ENCODE data around the gene BARX2. TPM values are rescaled to one million over a fixed set of nuclear protein-coding genes. Genes with fewer than 3 reads are reported as not detected.

Gene BARX2
- total RNA-seq, 4 donors from 2014 or later: 11.1 to 31.8 (median 23.2) TPM

- 68% methylated on average over 5 of the region's 5 CpGs for WGBS
- H3K4me1 ChIP-seq: peaks cover 14% of the 10 kb centered on the region
- peaks cover 9% of the 10 kb centered on the region for H3K27me3 ChIP-seq
- TF ChIP-seq EP300 (IDR thresholded peaks at IDR 0.05): no peak
- TF ChIP-seq CTCF (IDR thresholded peaks at IDR 0.05): no peak
- TF ChIP-seq POLR2AphosphoS5 (IDR thresholded peaks at IDR 0.05): no peak
- no peaks in the 10 kb centered on the region for H3K9me3 ChIP-seq
- DNase-seq (ENCODE audit: low spot score in 2 of 2): no peak
- H3K4me3 ChIP-seq: no peak overlapping the region
- no peak overlapping the region for H3K27ac ChIP-seq
- H3K36me3 ChIP-seq: no peaks in the 10 kb centered on the region
These were observed 7.9 kb downstream of the BARX2 start for GRCh38 chr11:129383502-129383901.

DNA sequence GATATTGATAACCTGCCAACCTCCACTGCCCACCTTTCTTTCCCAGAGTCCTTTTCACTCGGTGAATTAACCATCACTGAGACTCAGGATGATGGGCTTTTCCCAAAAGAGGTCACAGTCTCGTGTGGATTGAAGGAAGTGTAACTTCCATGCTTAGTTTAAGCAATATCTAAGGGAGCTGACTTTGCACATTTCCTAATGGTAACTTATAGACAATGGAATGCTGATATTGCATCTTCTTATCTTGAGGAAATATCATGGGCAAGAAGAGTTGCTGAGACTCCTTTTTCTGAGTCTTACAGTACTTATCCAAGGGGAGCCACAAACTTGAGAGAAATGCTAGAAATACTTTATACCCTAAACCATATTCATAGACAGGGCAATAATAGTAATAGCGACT, 8.8 kb downstream of the BARX2 start:
- H3K27ac ChIP-seq: no peak overlapping the region
- no peak overlapping the region for H3K4me3 ChIP-seq
- H3K27me3 ChIP-seq: peaks cover 9% of the 10 kb centered on the region
- no peak for DNase-seq (ENCODE audit: low spot score in 2 of 2)
- no peaks in the 10 kb centered on the region for H3K9me3 ChIP-seq
- no peaks in the 10 kb centered on the region for H3K36me3 ChIP-seq
- 74% methylated on average over 3 of the region's 3 CpGs for WGBS
- TF ChIP-seq POLR2AphosphoS5 (IDR thresholded peaks at IDR 0.05): no peak
- TF ChIP-seq EP300 (IDR thresholded peaks at IDR 0.05): no peak
- H3K4me1 ChIP-seq: peaks cover 14% of the 10 kb centered on the region

DNA sequence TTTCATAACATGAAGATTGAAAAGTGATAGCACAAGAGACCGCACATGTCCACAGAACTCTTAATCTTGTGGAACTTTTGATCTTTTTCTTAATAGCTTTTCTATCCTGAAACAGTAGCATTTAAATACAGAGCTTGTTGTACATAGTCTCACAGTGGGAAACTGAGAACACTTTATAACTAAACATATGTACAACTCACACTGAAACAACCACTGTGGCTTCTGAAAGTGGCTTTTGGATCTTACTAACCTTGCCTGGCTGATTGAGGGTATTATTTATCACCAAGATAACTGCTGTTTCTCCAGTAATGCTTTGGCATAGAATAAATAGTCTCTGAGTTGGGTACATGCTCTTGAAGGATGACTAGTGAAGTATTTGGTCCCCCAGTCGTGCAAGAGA, 10.2 kb downstream of the BARX2 start:
- peaks cover 5% of the 10 kb centered on the region for H3K27me3 ChIP-seq
- peaks cover 14% of the 10 kb centered on the region for H3K4me1 ChIP-seq
- TF ChIP-seq POLR2A (IDR thresholded peaks at IDR 0.05) (no peak), CTCF (IDR thresholded peaks at IDR 0.05) (no peak)
- no peak overlapping the region for H3K4me3 ChIP-seq
- no peaks in the 10 kb centered on the region for H3K9me3 ChIP-seq
- no peak for DNase-seq (ENCODE audit: low spot score in 2 of 2)
- H3K27ac ChIP-seq: no peak overlapping the region
- H3K36me3 ChIP-seq: no peaks in the 10 kb centered on the region
- 74% methylated on average over 2 of the region's 2 CpGs for WGBS

DNA sequence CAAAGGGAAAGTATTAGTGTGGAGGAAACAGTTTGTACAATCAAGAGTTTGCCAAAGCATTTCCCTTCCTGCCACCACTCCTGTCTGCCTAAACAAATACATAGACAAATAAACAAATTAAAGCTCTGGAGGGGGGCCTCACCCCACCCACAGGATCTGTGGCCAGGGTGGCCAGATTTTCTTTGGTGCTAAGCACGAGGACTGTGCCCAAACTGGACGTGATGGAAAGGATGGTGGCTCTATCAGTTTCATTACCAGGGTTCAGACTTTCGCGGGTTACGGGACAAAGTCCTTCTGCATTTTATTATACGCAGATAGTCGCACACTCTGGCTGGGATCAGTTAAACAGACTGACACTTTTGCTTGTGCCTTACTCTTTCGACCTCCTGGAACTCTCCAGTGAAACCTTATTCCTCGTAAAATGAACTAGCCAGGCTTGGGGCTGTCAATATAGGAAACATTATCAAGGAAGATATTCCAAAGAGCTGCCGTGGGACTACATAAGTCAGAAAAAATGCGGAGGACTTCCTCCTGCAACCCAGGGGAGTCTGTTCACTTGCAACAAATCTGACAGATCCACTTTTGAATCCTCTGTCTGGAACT, 11.2 kb downstream of the BARX2 start:
- Histone ChIP-seq H3K36me3 (no peaks in the 10 kb centered on the region), H3K27me3 (peaks cover 6% of the 10 kb centered on the region), H3K4me3 (peak overlapping the region; percentile 5), H3K4me1 (peaks cover 18% of the 10 kb centered on the region), H3K9me3 (no peaks in the 10 kb centered on the region), H3K27ac (peak overlapping the region; percentile 24)
- WGBS: 53% methylated on average over 11 of the region's 11 CpGs
- TF ChIP-seq POLR2AphosphoS5 (IDR thresholded peaks at IDR 0.05): no peak
- no peak for TF ChIP-seq CTCF (IDR thresholded peaks at IDR 0.05)
- no peak for TF ChIP-seq EP300 (IDR thresholded peaks at IDR 0.05)
- TF ChIP-seq POLR2A (IDR thresholded peaks at IDR 0.05): no peak
- DNase-seq (ENCODE audit: low spot score in 2 of 2): no peak

GRCh38 chr11:129387434-129387833, 11.8 kb downstream of the BARX2 start:
- Histone ChIP-seq H3K27me3 (peaks cover 8% of the 10 kb centered on the region), H3K4me3 (peak overlapping the region; percentile 5), H3K27ac (no peak overlapping the region), H3K36me3 (no peaks in the 10 kb centered on the region), H3K4me1 (peaks cover 20% of the 10 kb centered on the region), H3K9me3 (no peaks in the 10 kb centered on the region)
- no peak for DNase-seq (ENCODE audit: low spot score in 2 of 2)
- WGBS: 38% methylated on average over 1 of the region's 1 CpG
- TF ChIP-seq POLR2A (IDR thresholded peaks at IDR 0.05): no peak
- TF ChIP-seq EP300 (IDR thresholded peaks at IDR 0.05): no peak
- TF ChIP-seq POLR2AphosphoS5 (IDR thresholded peaks at IDR 0.05): no peak
- TF ChIP-seq CTCF (IDR thresholded peaks at IDR 0.05): no peak

- no peaks in the 10 kb centered on the region for H3K36me3 ChIP-seq
- DNase-seq (ENCODE audit: low spot score in 2 of 2): no peak
- H3K4me3 ChIP-seq: no peak overlapping the region
- peaks cover 8% of the 10 kb centered on the region for H3K27me3 ChIP-seq
- TF ChIP-seq POLR2A (IDR thresholded peaks at IDR 0.05): no peak
- TF ChIP-seq POLR2AphosphoS5 (IDR thresholded peaks at IDR 0.05): no peak
- no peak for TF ChIP-seq EP300 (IDR thresholded peaks at IDR 0.05)
- no peak for TF ChIP-seq CTCF (IDR thresholded peaks at IDR 0.05)
- H3K27ac ChIP-seq: no peak overlapping the region
- H3K9me3 ChIP-seq: no peaks in the 10 kb centered on the region
- WGBS: 76% methylated on average over 2 of the region's 2 CpGs
- peaks cover 14% of the 10 kb centered on the region for H3K4me1 ChIP-seq
These were observed 13.2 kb downstream of the BARX2 start for GRCh38 chr11:129388824-129389223.
